ELR (cell line): ENCODE results near the gene UVRAG.
"Not testable (repeated sequence)": the region's sequence is repeated elsewhere in the genome, so short reads cannot be mapped to it uniquely, and the experiment has no call there.

Source experiments
- DNase-seq: peaks from one replicate; pipeline ENCODE4 v3.0.0-alpha.2; 2015; ENCODE audit warnings: low read depth

UVRAG gene

DNA sequence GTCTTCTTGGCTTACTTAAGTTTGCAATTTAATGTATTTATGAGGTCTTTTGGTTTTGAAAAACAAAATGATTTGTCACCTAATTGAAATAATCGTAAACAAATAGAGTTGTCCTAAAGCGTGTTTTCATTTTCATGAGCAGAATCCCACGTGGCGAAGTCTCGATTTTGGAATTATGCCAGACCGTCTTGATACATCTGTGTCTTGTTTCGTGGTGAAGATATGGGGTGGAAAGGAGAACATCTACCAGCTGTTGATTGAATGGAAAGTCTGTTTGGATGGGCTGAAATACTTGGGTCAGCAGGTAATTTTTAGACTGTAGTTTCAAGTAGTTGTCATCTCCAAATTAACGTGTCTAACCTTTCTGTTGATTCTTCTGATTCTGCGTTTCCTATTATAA lies 64.7 kb downstream of the UVRAG start:
- no peak for DNase-seq

DNA sequence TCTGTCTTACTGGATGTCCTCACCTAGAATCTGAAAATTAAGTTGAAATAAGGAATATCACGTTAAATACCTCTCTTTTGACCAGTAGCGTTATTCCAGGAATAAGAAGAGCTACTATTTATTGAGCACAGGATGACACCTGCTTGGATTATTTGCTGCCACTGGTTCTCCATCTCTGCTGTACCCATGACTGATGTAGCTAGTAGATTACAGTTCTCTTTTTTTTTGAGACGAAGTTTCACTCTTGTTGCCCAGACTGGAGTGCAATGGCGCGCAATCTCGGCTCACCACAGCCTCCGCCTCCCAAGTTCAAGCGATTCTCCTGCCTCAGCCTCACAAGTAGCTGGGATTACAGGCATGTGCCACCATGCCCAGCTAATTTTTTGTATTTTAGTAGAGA lies 65.3 kb downstream of the UVRAG start:
- DNase-seq, result not testable (repeated sequence)

DNA sequence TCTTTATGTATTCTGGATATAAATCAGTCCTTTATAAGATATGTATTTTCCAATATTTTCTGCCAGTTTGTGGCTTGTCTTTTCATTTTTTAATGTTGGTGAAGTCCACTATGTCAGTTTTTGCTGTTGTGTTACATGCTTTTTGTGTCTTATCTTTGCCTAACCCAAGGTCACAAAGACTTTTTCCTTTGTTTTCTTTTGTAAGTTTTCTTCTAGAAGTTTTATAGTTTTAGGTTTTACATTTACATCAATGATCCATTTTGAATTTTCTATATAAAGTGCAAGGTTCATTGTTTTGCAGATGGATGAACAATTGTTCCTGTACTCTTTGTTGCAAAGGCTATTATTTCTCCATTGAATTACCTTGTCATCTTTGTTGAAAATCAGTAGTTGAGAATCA lies 69.3 kb downstream of the UVRAG start:
- no peak for DNase-seq

DNA sequence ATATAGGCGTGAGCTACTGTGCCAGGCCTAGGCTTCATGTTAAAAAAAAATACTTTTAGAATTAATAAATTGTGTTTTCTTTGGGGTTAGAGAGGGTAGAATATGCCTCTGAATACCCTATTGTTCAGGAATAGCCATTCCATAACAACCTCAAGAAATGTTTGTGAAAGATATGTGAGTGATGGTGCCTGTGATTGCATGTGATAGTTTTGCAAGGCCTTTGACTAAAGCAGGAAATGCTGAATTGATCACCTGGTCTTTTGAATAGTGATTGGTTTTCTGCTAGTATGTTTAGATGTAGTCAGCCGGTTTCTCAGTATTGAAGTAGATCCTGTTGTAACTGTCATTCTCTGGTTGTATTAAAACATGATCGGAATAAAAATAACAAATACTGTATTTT lies 73.4 kb downstream of the UVRAG start:
- DNase-seq, result no peak

- no peak for DNase-seq
Measured at GRCh38 chr11:75891947-75892739, 77.1 kb downstream of the UVRAG start.

DNA sequence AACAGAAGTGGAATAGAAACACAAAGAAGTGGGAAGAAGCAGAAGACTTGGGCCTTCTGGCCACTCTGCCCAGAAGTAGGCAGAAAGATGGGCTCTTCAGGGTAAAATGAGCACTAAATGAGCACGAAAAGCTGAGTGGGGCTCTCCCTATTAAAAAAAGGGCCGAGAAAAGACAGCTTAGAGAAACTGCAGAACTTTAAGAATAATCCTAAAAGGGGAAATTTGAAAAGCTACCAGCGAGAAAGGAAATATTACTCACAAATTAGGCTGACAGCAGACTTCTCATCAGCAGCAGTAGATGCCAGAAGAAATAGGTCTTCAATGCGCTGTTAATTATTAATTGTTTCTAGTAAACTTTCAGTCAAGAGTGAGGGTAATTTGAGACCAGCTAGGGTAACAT lies 78.2 kb downstream of the UVRAG start:
- no peak for DNase-seq

- DNase-seq, result no peak
Measured at GRCh38 chr11:75894036-75894585, 79.1 kb downstream of the UVRAG start.

- DNase-seq, result peak; percentile 73
Measured at GRCh38 chr11:75896843-75897419, 81.9 kb downstream of the UVRAG start.

GRCh38 chr11:75898871-75899270 lies 83.9 kb downstream of the UVRAG start:
- no peak for DNase-seq

- DNase-seq, result no peak
Measured at GRCh38 chr11:75899806-75900205, 84.8 kb downstream of the UVRAG start.

DNA sequence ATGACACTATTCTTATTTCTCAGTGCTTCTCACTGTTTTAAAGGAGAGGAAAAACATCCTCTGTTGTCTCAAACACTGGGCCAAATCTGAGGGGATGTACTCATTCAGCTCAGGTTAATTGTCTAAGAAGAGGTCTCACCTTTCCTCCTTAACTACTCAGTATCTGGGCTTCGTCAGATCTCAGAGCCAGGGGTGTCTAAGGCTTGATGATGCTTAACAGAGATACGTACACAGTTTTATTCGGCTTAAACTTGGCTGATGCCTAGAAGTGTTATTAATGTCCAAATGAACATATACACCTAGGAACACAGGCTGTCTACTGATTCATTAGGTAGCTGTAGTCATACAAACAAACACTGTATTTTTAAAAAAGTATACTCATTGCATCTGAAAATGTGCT lies 85.8 kb downstream of the UVRAG start:
- no peak for DNase-seq

- DNase-seq, result no peak
Measured at GRCh38 chr11:75902631-75903030, 87.6 kb downstream of the UVRAG start.

GRCh38 chr11:75903276-75903675 lies 88.3 kb downstream of the UVRAG start:
- no peak for DNase-seq

GRCh38 chr11:75905434-75905833 lies 90.4 kb downstream of the UVRAG start:
- DNase-seq, result no peak

DNA sequence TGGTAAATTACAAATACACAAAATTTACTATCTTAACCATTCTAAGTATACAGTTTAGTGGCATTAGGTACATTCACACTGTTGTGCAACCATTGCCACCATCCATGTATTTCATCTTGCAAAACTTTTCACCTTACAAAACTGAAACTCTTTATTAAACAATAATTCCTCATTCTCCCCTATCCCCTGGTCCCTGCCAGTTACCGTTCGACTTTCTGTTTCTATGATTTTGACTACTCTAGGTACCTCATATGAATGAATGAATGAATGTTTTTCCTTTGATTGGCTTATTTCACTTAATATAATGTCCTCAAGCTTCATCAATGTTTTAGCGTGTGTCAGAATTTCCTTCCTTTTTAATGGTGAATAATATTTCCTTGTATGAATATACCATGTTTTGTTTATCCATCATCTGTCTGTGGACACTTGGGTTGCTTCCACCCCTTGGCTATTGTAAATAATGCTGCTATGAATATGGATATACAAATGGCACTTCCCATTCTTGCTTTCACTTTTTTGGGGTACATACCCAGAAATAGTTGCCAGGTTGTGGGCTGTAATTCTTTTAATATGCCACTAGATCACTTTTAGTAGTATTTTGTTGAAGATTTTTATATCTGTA lies 93.0 kb downstream of the UVRAG start:
- no peak for DNase-seq

GRCh38 chr11:75910426-75911145 lies 95.6 kb downstream of the UVRAG start:
- DNase-seq, result no peak

- DNase-seq, result no peak
Measured at GRCh38 chr11:75911459-75911858, 96.4 kb downstream of the UVRAG start.

GRCh38 chr11:75913984-75914383 lies 99.0 kb downstream of the UVRAG start:
- DNase-seq, result no peak

DNA sequence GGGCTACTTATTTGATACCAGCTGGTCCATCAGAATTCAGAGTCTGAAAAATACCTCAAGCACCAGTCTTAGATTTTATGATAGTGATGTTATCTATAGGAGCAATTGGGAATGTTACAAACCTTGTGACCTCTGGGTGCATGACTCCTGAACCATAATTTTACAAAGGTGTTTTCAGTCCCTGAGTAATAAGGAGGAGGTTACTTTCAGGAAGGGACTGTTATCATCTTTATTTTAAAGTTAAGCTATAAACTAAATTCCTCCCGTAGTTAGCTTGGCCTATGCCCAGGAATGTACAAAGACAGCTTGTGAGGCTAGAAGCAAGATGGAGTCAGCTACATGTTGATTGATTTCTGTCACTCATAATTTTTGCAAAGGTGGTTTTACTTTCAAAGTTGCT lies 101.9 kb downstream of the UVRAG start:
- no peak for DNase-seq

DNA sequence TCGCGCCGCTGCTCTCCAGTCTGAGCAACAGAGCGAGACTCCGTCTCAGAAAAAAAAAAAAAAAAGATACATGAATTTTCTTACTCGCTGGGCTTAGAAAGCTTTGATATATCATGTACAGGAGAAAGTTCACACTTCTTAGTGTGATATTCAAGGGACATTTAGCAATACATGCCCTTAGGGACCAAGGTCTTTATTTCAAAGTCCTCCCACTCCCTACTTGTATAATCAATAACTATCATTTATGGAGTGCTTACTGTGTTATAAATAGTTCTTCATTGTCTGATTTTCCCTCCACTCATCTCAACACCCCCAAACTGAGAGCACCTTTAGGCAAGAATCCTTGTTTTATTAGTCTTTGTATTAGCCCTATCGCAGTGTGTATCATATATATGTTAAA lies 103.3 kb downstream of the UVRAG start:
- DNase-seq, result no peak

- no peak for DNase-seq
Measured at GRCh38 chr11:75919525-75919924, 104.5 kb downstream of the UVRAG start.

DNA sequence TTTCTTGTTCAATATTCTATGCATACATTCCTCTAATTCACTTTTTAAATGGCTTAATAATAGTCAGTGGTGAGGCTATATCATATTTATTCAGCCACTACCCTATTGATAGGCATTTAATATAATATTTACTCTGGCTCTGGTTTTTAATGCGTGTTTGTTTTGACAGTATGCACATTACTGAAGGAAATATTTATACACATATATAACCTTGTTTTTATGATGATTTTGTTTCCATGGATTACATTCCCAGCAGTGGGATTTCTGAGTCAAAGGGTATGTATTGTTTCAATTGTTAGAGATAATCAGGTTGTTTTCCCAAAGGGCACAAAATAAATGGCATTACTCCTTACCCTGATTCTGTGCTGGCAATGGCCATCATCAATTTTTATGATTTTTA lies 105.8 kb downstream of the UVRAG start:
- DNase-seq, result no peak

DNA sequence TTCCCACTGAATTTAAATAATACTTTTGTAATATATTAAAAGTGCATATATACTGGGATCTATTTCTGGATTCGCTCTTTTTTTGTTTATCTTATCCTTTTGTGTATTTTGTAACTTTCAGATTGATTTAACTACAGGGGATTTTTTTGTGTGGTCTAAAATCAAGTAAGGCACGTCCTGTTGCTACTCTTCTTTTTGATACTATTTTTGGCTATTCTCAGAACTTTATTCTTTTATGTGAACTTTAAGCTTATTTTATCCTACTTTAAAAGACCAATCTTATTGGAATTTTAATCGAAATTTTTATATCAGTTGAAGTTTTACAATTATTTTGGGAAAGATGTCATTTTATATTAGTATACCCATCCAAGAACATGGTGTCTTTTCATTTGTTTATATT lies 106.8 kb downstream of the UVRAG start:
- DNase-seq, result no peak
